ENCODE data around the gene DALRD3.
A peak's percentile ranks its signal among the peaks of the same experiment; 100 is the strongest.
"Not testable (repeated sequence)": the region's sequence is repeated elsewhere in the genome, so short reads cannot be mapped to it uniquely, and the experiment has no call there.

DALRD3 gene

DNA sequence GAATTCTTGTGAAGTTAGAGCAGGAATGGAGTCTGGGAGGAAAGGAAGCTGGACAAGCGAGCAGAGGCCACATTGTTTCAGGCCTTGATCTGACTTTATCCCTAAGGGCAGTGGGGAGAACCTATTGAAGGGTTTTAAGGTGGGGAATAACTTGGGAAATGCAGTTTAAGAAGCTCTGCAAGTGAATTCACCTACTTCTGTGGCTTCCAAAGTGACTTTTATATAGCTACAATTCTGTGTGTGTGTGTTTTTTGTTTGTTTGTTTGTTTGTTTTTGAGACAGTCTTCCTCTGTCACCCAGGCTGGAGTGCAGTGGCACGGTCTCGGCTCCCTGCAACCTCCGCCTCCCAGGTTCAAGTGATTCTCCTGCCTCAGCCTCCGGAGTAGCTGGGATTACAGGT is 9.8 kb downstream of the DALRD3 start:
- peak overlapping the region; percentile 77 for H3K4me2 ChIP-seq (ENCODE audit: low read length, poor library complexity, severe bottlenecking)
- H3K27me3 ChIP-seq (ENCODE audit: control insufficient read depth in 1 of 2, insufficient read depth in 1 of 2, low read length in 2 of 2); H3K18ac ChIP-seq (ENCODE audit: low read depth in 1 of 2, low read length in 2 of 2); H2AFZ ChIP-seq (ENCODE audit: low read depth, low read length); H2AK5ac ChIP-seq (ENCODE audit: low read length, severe bottlenecking); H2BK120ac ChIP-seq (ENCODE audit: low read depth, low read length); H4K8ac ChIP-seq (ENCODE audit: low read length); H2BK15ac ChIP-seq (ENCODE audit: low read depth, poor library complexity, severe bottlenecking); H4K91ac ChIP-seq (ENCODE audit: low read length); H3K23ac ChIP-seq (ENCODE audit: low read length in 2 of 2); H2BK12ac ChIP-seq (ENCODE audit: low read length in 2 of 2); H3K79me1 ChIP-seq (replicated peaks; ENCODE audit: low read length, poor library complexity, severe bottlenecking); H2BK5ac ChIP-seq (ENCODE audit: low read depth, low read length, poor library complexity, severe bottlenecking); H3K14ac ChIP-seq (ENCODE audit: low read length in 2 of 2); DNase-seq; H3K9me3 ChIP-seq (ENCODE audit: control insufficient read depth, low read length): not testable (repeated sequence)
- H3K9ac ChIP-seq (ENCODE audit: low read length) = peak overlapping the region; percentile 84
- peaks cover 31% of the 10 kb centered on the region for H3K4me1 ChIP-seq (ENCODE audit: control insufficient read depth, insufficient read depth, low read depth, low read length)
- peak overlapping the region in 1 of 2 experiments; percentile 87 for H3K4me3 ChIP-seq (ENCODE audit: insufficient read depth in 1 of 2, low read depth in 1 of 2, low read length in 2 of 2)
- peak overlapping the region in 1 of 2 experiments; percentile 47 for H3K4ac ChIP-seq (ENCODE audit: low read depth in 1 of 2, low read length in 2 of 2)
- H3K27ac ChIP-seq (ENCODE audit: low read length, poor library complexity, severe bottlenecking) = peak overlapping the region; percentile 14
- 96% methylated on average over 5 of the region's 5 CpGs for WGBS
- peaks cover 26 to 28% of the 10 kb centered on the region in 2 experiments for H3K36me3 ChIP-seq (ENCODE audit: control insufficient read depth in 1 of 2, insufficient read depth in 2 of 2, low read depth in 1 of 2, low read length in 2 of 2)

DNA sequence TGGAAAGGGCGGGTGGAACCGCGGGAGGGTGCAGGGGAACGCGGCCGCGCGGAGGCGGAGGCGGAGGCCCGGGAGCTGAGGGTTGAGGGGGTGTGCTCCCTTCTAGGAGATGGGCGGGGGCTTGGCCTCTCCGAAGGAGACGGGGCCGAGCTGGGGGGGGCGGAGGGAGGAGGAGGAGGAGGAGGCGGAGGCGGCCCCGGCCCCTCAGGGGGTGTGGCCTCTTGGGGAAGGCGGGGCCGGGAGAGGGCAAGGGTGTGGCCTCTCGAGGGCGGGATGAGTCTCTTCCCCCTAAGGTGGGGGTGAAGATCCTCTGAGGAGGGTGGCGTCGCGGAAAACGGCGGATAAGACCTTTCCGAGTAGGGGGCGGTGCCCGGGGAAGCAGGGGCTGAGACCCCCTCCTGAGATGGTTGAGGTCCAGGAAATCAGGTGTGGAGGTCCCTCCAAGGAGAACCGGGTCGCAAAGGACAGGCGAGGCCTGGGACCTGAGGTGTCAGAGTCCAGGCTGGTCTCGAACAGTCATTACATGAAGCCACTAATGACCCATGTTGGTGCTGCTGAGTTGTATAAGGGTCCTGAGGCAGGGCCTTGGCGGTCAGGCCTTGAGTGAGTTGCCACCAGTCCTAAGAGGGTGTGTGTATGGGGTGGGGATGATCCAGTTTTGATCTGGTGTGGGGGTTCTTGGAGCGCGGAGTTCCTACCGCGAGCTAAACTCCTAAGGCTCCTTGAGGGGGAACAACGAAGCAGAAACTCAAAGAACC is 10.4 kb downstream of the DALRD3 start:
- Histone ChIP-seq H4K91ac (ENCODE audit: low read length) (peak overlapping the region; percentile 87), H2AFZ (ENCODE audit: low read depth, low read length) (peak overlapping the region; percentile 42), H3K36me3 (ENCODE audit: control insufficient read depth in 1 of 2, insufficient read depth in 2 of 2, low read depth in 1 of 2, low read length in 2 of 2) (peaks cover 19 to 25% of the 10 kb centered on the region in 2 experiments), H2BK5ac (ENCODE audit: low read depth, low read length, poor library complexity, severe bottlenecking) (peak overlapping the region; percentile 39), H3K14ac (ENCODE audit: low read length in 2 of 2) (peak overlapping the region in 1 of 2 experiments; percentile 96), H3K18ac (ENCODE audit: low read depth in 1 of 2, low read length in 2 of 2) (peak overlapping the region; percentile 29 to 99), H3K4ac (ENCODE audit: low read depth in 1 of 2, low read length in 2 of 2) (peak overlapping the region; percentile 25 to 100), H3K79me1 (replicated peaks; ENCODE audit: low read length, poor library complexity, severe bottlenecking) (peaks cover 8% of the 10 kb centered on the region), H2AK5ac (ENCODE audit: low read length, severe bottlenecking) (peak overlapping the region; percentile 13), H3K27ac (ENCODE audit: low read length, poor library complexity, severe bottlenecking) (peak overlapping the region; percentile 93), H4K8ac (ENCODE audit: low read length) (peak overlapping the region; percentile 50), H3K4me3 (ENCODE audit: insufficient read depth in 1 of 2, low read depth in 1 of 2, low read length in 2 of 2) (peak overlapping the region; percentile 68 to 87), H3K27me3 (ENCODE audit: control insufficient read depth in 1 of 2, insufficient read depth in 1 of 2, low read length in 2 of 2) (no peaks in the 10 kb centered on the region), H2BK15ac (ENCODE audit: low read depth, poor library complexity, severe bottlenecking) (no peak overlapping the region), H3K23ac (ENCODE audit: low read length in 2 of 2) (peak overlapping the region in 1 of 2 experiments; percentile 94), H3K4me2 (ENCODE audit: low read length, poor library complexity, severe bottlenecking) (peak overlapping the region; percentile 77), H3K9ac (ENCODE audit: low read length) (peak overlapping the region; percentile 96), H2BK120ac (ENCODE audit: low read depth, low read length) (peak overlapping the region; percentile 1), H3K9me3 (ENCODE audit: control insufficient read depth, low read length) (no peaks in the 10 kb centered on the region), H2BK12ac (ENCODE audit: low read length in 2 of 2) (peak overlapping the region in 1 of 2 experiments; percentile 85), H3K4me1 (ENCODE audit: control insufficient read depth, insufficient read depth, low read depth, low read length) (peaks cover 25% of the 10 kb centered on the region)
- 20% methylated on average over 40 of the region's 41 CpGs for WGBS
- DNase-seq = peak; percentile 89

DNA sequence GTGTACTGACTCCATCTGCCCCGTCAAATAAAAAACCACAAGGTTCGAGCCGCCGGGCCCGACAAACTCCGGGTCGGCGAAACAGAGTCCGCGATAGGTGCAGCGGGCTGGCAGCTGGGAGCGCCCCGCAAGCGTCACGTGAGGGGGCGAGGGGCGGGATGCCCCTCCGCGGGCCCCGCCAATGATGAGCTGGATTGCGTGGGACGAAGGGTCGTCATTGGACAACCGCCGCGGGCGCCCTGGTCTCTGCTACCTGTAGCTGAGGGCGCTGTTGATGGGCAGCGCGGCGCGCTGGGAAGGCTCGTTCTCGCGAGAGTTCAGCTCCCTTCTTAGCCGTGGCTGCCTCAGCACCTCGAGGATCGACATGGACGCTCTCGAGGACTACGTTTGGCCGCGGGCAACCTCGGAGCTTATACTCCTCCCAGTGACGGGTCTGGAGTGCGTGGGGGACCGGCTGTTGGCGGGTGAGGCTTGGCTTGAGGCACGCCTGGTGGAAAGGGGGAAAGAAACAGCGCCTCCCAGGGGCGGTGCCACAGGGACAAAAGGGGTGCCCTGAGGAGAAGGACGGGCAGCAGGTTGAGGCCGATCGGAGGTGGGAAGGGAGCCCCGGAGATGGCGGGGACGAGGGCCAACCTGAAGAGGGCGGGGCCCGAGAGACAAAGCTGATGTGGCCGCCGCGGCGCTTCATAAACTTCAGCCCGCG is 11.2 kb downstream of the DALRD3 start, which contains the start of gene WDR6:
TSS of gene WDR6 (plus strand) at position 324 of the 703 bp plus-strand sequence. CDS start at position 365, 41 bp downstream.
- peak within 1 kb of the TSS; percentile 96 for H4K8ac ChIP-seq (ENCODE audit: low read length)
- under 1% methylated on average over 65 of the region's 65 CpGs for WGBS

More for the DNA sequence above, 11.2 kb downstream of the DALRD3 start, which contains the start of gene WDR6:
- H3K23ac ChIP-seq (ENCODE audit: low read length in 2 of 2) = peak within 1 kb of the TSS in 1 of 2 experiments; percentile 94
- peak within 1 kb of the TSS; percentile 1 for H2BK120ac ChIP-seq (ENCODE audit: low read depth, low read length)
- H3K27ac ChIP-seq (ENCODE audit: low read length, poor library complexity, severe bottlenecking) = peak within 1 kb of the TSS; percentile 93
- H3K4me1 ChIP-seq (ENCODE audit: control insufficient read depth, insufficient read depth, low read depth, low read length) = peaks cover 18% of the 10 kb centered on the region
- H3K79me1 ChIP-seq (replicated peaks; ENCODE audit: low read length, poor library complexity, severe bottlenecking) = peaks cover 6% of the 10 kb centered on the region
- H3K4me2 ChIP-seq (ENCODE audit: low read length, poor library complexity, severe bottlenecking) = peak within 1 kb of the TSS; percentile 86
- H3K36me3 ChIP-seq (ENCODE audit: control insufficient read depth in 1 of 2, insufficient read depth in 2 of 2, low read depth in 1 of 2, low read length in 2 of 2) = peaks cover 13 to 19% of the 10 kb centered on the region in 2 experiments
- H2AK5ac ChIP-seq (ENCODE audit: low read length, severe bottlenecking) = peak within 1 kb of the TSS; percentile 92
- peak within 1 kb of the TSS; percentile 89 to 100 for H3K4ac ChIP-seq (ENCODE audit: low read depth in 1 of 2, low read length in 2 of 2)
- H2BK5ac ChIP-seq (ENCODE audit: low read depth, low read length, poor library complexity, severe bottlenecking) = peak within 1 kb of the TSS; percentile 39
- H3K14ac ChIP-seq (ENCODE audit: low read length in 2 of 2) = peak within 1 kb of the TSS in 1 of 2 experiments; percentile 96
- peak within 1 kb of the TSS; percentile 96 for H3K9ac ChIP-seq (ENCODE audit: low read length)
- H3K27me3 ChIP-seq (ENCODE audit: control insufficient read depth in 1 of 2, insufficient read depth in 1 of 2, low read length in 2 of 2) = no peaks in the 10 kb centered on the region
- peak within 1 kb of the TSS; percentile 94 for H4K91ac ChIP-seq (ENCODE audit: low read length)
- peak within 1 kb of the TSS; percentile 68 to 99 for H3K18ac ChIP-seq (ENCODE audit: low read depth in 1 of 2, low read length in 2 of 2)
- peak within 1 kb of the TSS; percentile 60 for H2BK15ac ChIP-seq (ENCODE audit: low read depth, poor library complexity, severe bottlenecking)
- H3K4me3 ChIP-seq (ENCODE audit: insufficient read depth in 1 of 2, low read depth in 1 of 2, low read length in 2 of 2) = peak within 1 kb of the TSS; percentile 68 to 87
- H3K9me3 ChIP-seq (ENCODE audit: control insufficient read depth, low read length) = no peaks in the 10 kb centered on the region
- H2BK12ac ChIP-seq (ENCODE audit: low read length in 2 of 2) = peak within 1 kb of the TSS in 1 of 2 experiments; percentile 85
- H2AFZ ChIP-seq (ENCODE audit: low read depth, low read length) = peak within 1 kb of the TSS; percentile 42
- DNase-seq = peak; percentile 98

All from mesenchymal stem cell (in vitro differentiated cells and primary cell).